ENCODE measurements around the gene CLDN14. TPM values are rescaled to one million over a fixed set of nuclear protein-coding genes. Genes with fewer than 3 reads are reported as not detected.

CLDN14 gene
- total and polyA plus RNA-seq, 2 donors (not counting 1 experiment from before 2014, with no cell fraction given): 0.39 TPM; not detected in 1

DNA sequence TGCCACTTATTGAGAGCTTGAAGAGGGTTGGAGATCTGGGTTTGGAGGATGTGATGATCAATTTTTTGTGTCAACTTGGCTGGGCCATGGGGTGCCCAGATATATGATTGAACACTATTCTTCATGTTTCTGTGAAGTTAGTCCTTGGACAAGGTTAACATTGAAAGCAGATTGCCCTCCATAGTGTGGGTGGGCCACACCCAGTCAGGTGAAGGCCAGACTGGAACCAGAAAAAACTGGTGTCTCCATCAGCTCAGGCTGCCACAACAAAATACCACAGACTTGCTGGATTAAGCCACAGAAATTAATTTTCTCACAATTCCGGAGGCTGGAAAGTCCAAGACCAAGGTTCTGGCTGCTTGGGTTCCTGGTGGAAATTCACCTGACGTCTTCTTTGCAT lies 7.5 kb downstream of the CLDN14 start:
- no peak for DNase-seq
- H3K27ac Mint-ChIP-seq: no peak overlapping the region
- Histone ChIP-seq H2AFZ (ENCODE audit: insufficient read depth, low read depth, low read length, poor library complexity, severe bottlenecking) (no peak overlapping the region), H3K4me1 (ENCODE audit: control insufficient read depth in 2 of 2, insufficient read depth in 2 of 2, low read length in 2 of 2) (no peaks in the 10 kb centered on the region), H3K9ac (ENCODE audit: low read length) (no peak overlapping the region), H3K27me3 (replicated peaks in 1 of 4; ENCODE audit: control extremely low read depth in 1 of 4, control insufficient read depth in 3 of 4, insufficient read depth in 4 of 4, low read length in 3 of 4) (no peaks in the 10 kb centered on the region), H3K79me2 (ENCODE audit: control insufficient read depth, insufficient read depth, low read length) (no peaks in the 10 kb centered on the region), H3K4me2 (replicated peaks; ENCODE audit: low read depth, low read length, poor library complexity, severe bottlenecking) (no peak overlapping the region), H3K27ac (ENCODE audit: low read length in 2 of 2) (no peak overlapping the region), H4K20me1 (ENCODE audit: control insufficient read depth, insufficient read depth, low read length, poor library complexity, severe bottlenecking) (no peaks in the 10 kb centered on the region), H3K9me3 (ENCODE audit: control extremely low read depth in 1 of 3, control insufficient read depth in 2 of 3, insufficient read depth in 1 of 3, low read length in 2 of 3) (peaks cover 0 to 11% (median 0%) of the 10 kb centered on the region in 3 donors), H3K4me3 (ENCODE audit: control extremely low read depth in 1 of 5, extremely low read depth in 1 of 5, insufficient read depth in 1 of 5, low read depth in 2 of 5, low read length in 4 of 5) (no peak overlapping the region), H3K36me3 (replicated peaks in 1 of 2; ENCODE audit: control extremely low read depth in 1 of 2, control insufficient read depth in 1 of 2, extremely low read depth in 1 of 2, insufficient read depth in 2 of 2, low read length in 1 of 2) (no peaks in the 10 kb centered on the region)
- H3K4me3 Mint-ChIP-seq: no peak overlapping the region
- intact Hi-C loops (cut with micrococcal nuclease): no loop called here
- WGBS (ENCODE audit: insufficient coverage): 100% methylated on average over 1 of the region's 2 CpGs
- TF ChIP-seq CTCF (IDR thresholded peaks at IDR 0.05) (no peak), EZH2 (IDR thresholded peaks at IDR 0.05; ENCODE audit: borderline replicate concordance, insufficient read depth, low read depth, low read length, poor library complexity, severe bottlenecking) (no peak)
- H3K27me3 Mint-ChIP-seq: peaks cover 9% of the 10 kb centered on the region
- H3K4me1 Mint-ChIP-seq: no peaks in the 10 kb centered on the region
- ATAC-seq (ENCODE audit: low read depth): no peak
- ChIA-PET CTCF (no interaction called here), POLR2A (no interaction called here)
- H3K9me3 Mint-ChIP-seq (ENCODE audit: insufficient read depth): no peaks in the 10 kb centered on the region

DNA sequence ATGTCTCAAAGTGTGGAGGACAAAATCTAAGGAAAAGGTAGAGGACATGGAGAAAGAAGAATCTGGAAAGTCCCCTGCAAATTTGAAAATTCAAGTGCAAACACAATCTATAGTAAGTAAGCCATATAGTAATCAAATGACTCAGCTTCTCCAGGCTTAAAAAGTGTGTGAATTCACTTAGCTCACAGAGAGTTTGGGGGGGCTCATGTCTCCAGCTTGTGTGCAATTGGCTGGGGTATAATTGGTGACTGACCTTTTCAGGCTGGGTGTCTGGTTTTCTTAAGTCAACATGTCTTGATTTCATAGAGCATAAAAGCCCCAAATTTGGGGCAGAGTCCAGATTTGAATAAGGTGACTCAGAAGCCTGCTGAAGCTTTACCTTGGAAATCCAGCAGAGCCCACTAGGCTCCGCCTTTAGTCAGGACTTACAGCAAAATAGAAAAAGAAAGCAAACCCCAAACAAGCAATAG lies 8.6 kb downstream of the CLDN14 start:
- no peaks in the 10 kb centered on the region for H3K4me1 ChIP-seq (ENCODE audit: control insufficient read depth in 2 of 2, insufficient read depth in 2 of 2, low read length in 2 of 2)
- no peak overlapping the region for H3K4me3 Mint-ChIP-seq
- H3K4me2 ChIP-seq (replicated peaks; ENCODE audit: low read depth, low read length, poor library complexity, severe bottlenecking): no peak overlapping the region
- H3K27ac ChIP-seq (ENCODE audit: low read length in 2 of 2): no peak overlapping the region
- no peak for TF ChIP-seq EZH2 (IDR thresholded peaks at IDR 0.05; ENCODE audit: borderline replicate concordance, insufficient read depth, low read depth, low read length, poor library complexity, severe bottlenecking)
- TF ChIP-seq CTCF (IDR thresholded peaks at IDR 0.05): no peak
- H3K27me3 Mint-ChIP-seq: peaks cover 12% of the 10 kb centered on the region
- no peaks in the 10 kb centered on the region for H3K79me2 ChIP-seq (ENCODE audit: control insufficient read depth, insufficient read depth, low read length)
- H3K27me3 ChIP-seq (replicated peaks in 1 of 4; ENCODE audit: control extremely low read depth in 1 of 4, control insufficient read depth in 3 of 4, insufficient read depth in 4 of 4, low read length in 3 of 4): no peaks in the 10 kb centered on the region
- H3K4me1 Mint-ChIP-seq: no peaks in the 10 kb centered on the region
- ATAC-seq (ENCODE audit: low read depth) (no peak), DNase-seq (no peak)
- intact Hi-C loops (cut with micrococcal nuclease): no loop called here
- CTCF ChIA-PET: no interaction called here
- H4K20me1 ChIP-seq (ENCODE audit: control insufficient read depth, insufficient read depth, low read length, poor library complexity, severe bottlenecking): no peaks in the 10 kb centered on the region
- POLR2A ChIA-PET: no interaction called here
- WGBS (ENCODE audit: insufficient coverage): 67% methylated on average over 1 of the region's 1 CpG
- no peak overlapping the region for H3K4me3 ChIP-seq (ENCODE audit: control extremely low read depth in 1 of 5, extremely low read depth in 1 of 5, insufficient read depth in 1 of 5, low read depth in 2 of 5, low read length in 4 of 5)
- no peaks in the 10 kb centered on the region for H3K36me3 ChIP-seq (replicated peaks in 1 of 2; ENCODE audit: control extremely low read depth in 1 of 2, control insufficient read depth in 1 of 2, extremely low read depth in 1 of 2, insufficient read depth in 2 of 2, low read length in 1 of 2)
- H3K9me3 Mint-ChIP-seq (ENCODE audit: insufficient read depth): no peaks in the 10 kb centered on the region
- H3K9ac ChIP-seq (ENCODE audit: low read length): no peak overlapping the region
- no peak overlapping the region for H2AFZ ChIP-seq (ENCODE audit: insufficient read depth, low read depth, low read length, poor library complexity, severe bottlenecking)
- no peak overlapping the region for H3K27ac Mint-ChIP-seq
- peaks cover 0 to 11% (median 0%) of the 10 kb centered on the region in 3 donors for H3K9me3 ChIP-seq (ENCODE audit: control extremely low read depth in 1 of 3, control insufficient read depth in 2 of 3, insufficient read depth in 1 of 3, low read length in 2 of 3)
